H1 (cell line): Measurements from ENCODE around the gene ITIH4. TPM values are rescaled to one million over a fixed set of nuclear protein-coding genes. Genes with fewer than 3 reads are reported as not detected.

Experiments
- CTCF ChIA-PET: fragments of 300-600 bp; sonication (Branson Sonifier 250); formaldehyde crosslinking; loops from one replicate; lab custom pipeline; 2021; ENCODE audit not compliant: partially characterized antibody; lab: Charles Lee
- POLR2A ChIA-PET: fragments of 300-600 bp; sonication (Branson Sonifier 250); formaldehyde crosslinking; loops from one replicate; lab custom pipeline; 2021; ENCODE audit warnings: inconsistent platforms; ENCODE audit not compliant: partially characterized antibody; lab: Charles Lee
- DNase-seq, 2 experiments: peaks; one replicate each; pipeline versions ENCODE4 v3.0.0 to v3.0.0-alpha.2; 2010 to 2022; ENCODE audit warnings: low spot score in 2 of 2, low read depth in 1 of 2, mixed read lengths in 1 of 2
- FAIRE-seq: peaks from 2 replicates; lab custom pipeline; 2011; peaks lifted over from hg19 to GRCh38; lab: Jason Lieb, UNC
- H2AFZ ChIP-seq: 2 replicates; pipeline ENCODE4 v1.8.1; 2012; ENCODE audit warnings: low read length, inconsistent platforms
- H2AK5ac ChIP-seq: 2 replicates; pipeline ENCODE4 v1.6.1; 2013; ENCODE audit warnings: low read depth, low read length
- H2BK120ac ChIP-seq: replicated peaks from 2 replicates; pipeline ENCODE3; 2013; ENCODE audit warnings: low read depth, low read length, inconsistent platforms
- H2BK12ac ChIP-seq: 2 replicates; pipeline ENCODE4 v1.6.1; 2013; ENCODE audit warnings: low read depth, low read length
- H2BK15ac ChIP-seq: 2 replicates; pipeline ENCODE4 v1.6.1; 2013; ENCODE audit warnings: low read length
- H2BK20ac ChIP-seq: 2 replicates; pipeline ENCODE4 v1.6.1; 2013; ENCODE audit warnings: low read length
- H2BK5ac ChIP-seq: 2 replicates; pipeline ENCODE4 v1.6.1; 2013; ENCODE audit warnings: low read depth, low read length
- H3K14ac ChIP-seq: 2 replicates; pipeline ENCODE4 v1.6.1; 2013; ENCODE audit warnings: inconsistent platforms; ENCODE audit not compliant: insufficient read length
- H3K18ac ChIP-seq: 2 replicates; pipeline ENCODE4 v1.6.1; 2013; ENCODE audit warnings: low read length; ENCODE audit errors: extremely low read depth
- H3K23ac ChIP-seq: 2 replicates; pipeline ENCODE4 v1.6.1; 2013; ENCODE audit warnings: inconsistent platforms; ENCODE audit not compliant: insufficient read length
- H3K23me2 ChIP-seq: 2 replicates; pipeline ENCODE4 v1.6.1; 2013; ENCODE audit warnings: low read depth, low read length
- H3K27ac ChIP-seq: 2 replicates; pipeline ENCODE4 v1.6.1; 2011; ENCODE audit warnings: low read depth, low read length, inconsistent platforms
- H3K27me3 ChIP-seq, 4 experiments: replicated peaks in 1 of 4; 1 replicate in 1 of 4; 2 replicates in 3 of 4; pipeline versions ENCODE4 v1.6.1 to v1.8.1; 2011 to 2013; ENCODE audit warnings: low read length in 3 of 4, mild to moderate bottlenecking in 3 of 4, inconsistent platforms in 2 of 4, mixed read lengths in 2 of 4, moderate library complexity in 1 of 4; ENCODE audit not compliant: control insufficient read depth in 3 of 4, insufficient read depth in 3 of 4; ENCODE audit errors: extremely low read depth in 1 of 4
- H3K36me3 ChIP-seq, 4 experiments: 2 replicates each; pipeline versions ENCODE4 v1.6.1 to v1.8.1; 2011 to 2013; ENCODE audit warnings: mild to moderate bottlenecking in 4 of 4, low read length in 3 of 4, moderate library complexity in 2 of 4, control low read depth in 1 of 4, inconsistent platforms in 1 of 4; ENCODE audit not compliant: insufficient read depth in 4 of 4, control insufficient read depth in 2 of 4
- H3K4ac ChIP-seq: replicated peaks from 2 replicates; pipeline ENCODE3; 2013; ENCODE audit warnings: low read length, low read depth, mixed read lengths, inconsistent platforms; ENCODE audit not compliant: insufficient read length
- H3K4me1 ChIP-seq, 4 experiments: replicated peaks in 1 of 4; 1 replicate in 1 of 4; 2 replicates in 3 of 4; pipeline versions ENCODE4 v1.6.1 to v1.8.1; 2011 to 2013; ENCODE audit warnings: low read length in 3 of 4, inconsistent platforms in 2 of 4, mixed read lengths in 1 of 4; ENCODE audit not compliant: insufficient read depth in 4 of 4, control insufficient read depth in 3 of 4
- H3K4me2 ChIP-seq, 2 experiments: 2 replicates each; pipeline versions ENCODE4 v1.6.1 to v1.8.1; 2011 to 2013; ENCODE audit warnings: low read depth in 2 of 2, low read length in 2 of 2, control low read depth in 1 of 2, inconsistent platforms in 1 of 2, mild to moderate bottlenecking in 1 of 2; ENCODE audit not compliant: insufficient read depth in 1 of 2
- H3K4me3 ChIP-seq, 4 experiments: fragments of 200-600, 300-600 bp in 1 of 4; sonication (generic), shearing (Covaris generic), sonication (Bioruptor Twin) in 1 of 4; 2 replicates each; pipeline versions ENCODE4 v1.5.1 to v1.8.1; 2011 to 2016; ENCODE audit warnings: low read length in 4 of 4, low read depth in 3 of 4, control low read depth in 2 of 4, inconsistent platforms in 2 of 4, mild to moderate bottlenecking in 2 of 4, mixed read lengths in 1 of 4, moderate library complexity in 1 of 4; ENCODE audit not compliant: insufficient read depth in 2 of 4; ENCODE audit errors: extremely low read depth in 1 of 4
- H3K56ac ChIP-seq: replicated peaks from 2 replicates; pipeline ENCODE3; 2013; ENCODE audit warnings: low read depth, mild to moderate bottlenecking, mixed read lengths, low read length, inconsistent platforms; ENCODE audit not compliant: insufficient read length
- H3K79me1 ChIP-seq: 2 replicates; pipeline ENCODE4 v1.6.1; 2013; ENCODE audit warnings: low read depth, low read length, control low read depth
- H3K79me2 ChIP-seq, 2 experiments: 2 replicates each; pipeline versions ENCODE4 v1.6.1 to v1.8.1; 2012 to 2013; ENCODE audit warnings: low read length in 2 of 2, mild to moderate bottlenecking in 2 of 2, inconsistent platforms in 1 of 2; ENCODE audit not compliant: insufficient read depth in 2 of 2, control insufficient read depth in 1 of 2
- H3K9ac ChIP-seq, 4 experiments: replicated peaks in 1 of 4; 1 replicate in 1 of 4; 2 replicates in 3 of 4; pipeline versions ENCODE4 v1.6.1 to v1.8.1; 2011 to 2013; ENCODE audit warnings: low read depth in 3 of 4, low read length in 3 of 4, control low read depth in 2 of 4, mild to moderate bottlenecking in 2 of 4, moderate library complexity in 2 of 4, inconsistent platforms in 1 of 4; ENCODE audit errors: extremely low read depth in 1 of 4
- H3K9me3 ChIP-seq, 2 experiments: 2 replicates each; pipeline versions ENCODE4 v1.6.1 to v1.8.1; 2012 to 2013; ENCODE audit warnings: mild to moderate bottlenecking in 2 of 2, moderate library complexity in 2 of 2, control low read depth in 1 of 2, inconsistent platforms in 1 of 2, low read depth in 1 of 2, low read length in 1 of 2, mixed read lengths in 1 of 2; ENCODE audit not compliant: insufficient read depth in 2 of 2
- H4K20me1 ChIP-seq, 2 experiments: replicated peaks in 1 of 2; 2 replicates each; pipeline versions ENCODE3 to v1.8.1; 2011 to 2013; ENCODE audit warnings: inconsistent platforms in 2 of 2, low read length in 2 of 2, mild to moderate bottlenecking in 1 of 2; ENCODE audit not compliant: insufficient read depth in 2 of 2, control insufficient read depth in 1 of 2
- H4K5ac ChIP-seq: 2 replicates; pipeline ENCODE4 v1.6.1; 2013; ENCODE audit warnings: low read length, low read depth, mixed read lengths, inconsistent platforms; ENCODE audit not compliant: insufficient read length
- H4K8ac ChIP-seq: 2 replicates; pipeline ENCODE4 v1.8.0; 2013; ENCODE audit warnings: mild to moderate bottlenecking, moderate library complexity, low read length, inconsistent platforms; ENCODE audit not compliant: insufficient read depth; ENCODE audit errors: extremely low read depth
- H4K91ac ChIP-seq: replicated peaks from 2 replicates; pipeline ENCODE3; 2013; ENCODE audit warnings: low read length, mixed read lengths, inconsistent platforms; ENCODE audit not compliant: insufficient read length
- ATF2 ChIP-seq: IDR thresholded peaks from 2 replicates; pipeline ENCODE4 v1.6.1; 2012; ENCODE audit warnings: low read length, inconsistent platforms
- BCL11A ChIP-seq, 2 experiments: IDR thresholded peaks; one replicate each; pipeline ENCODE4 v1.6.1; 2011; ENCODE audit warnings: low read depth in 2 of 2, low read length in 2 of 2, mild to moderate bottlenecking in 2 of 2
- EGR1 ChIP-seq: IDR thresholded peaks from 2 replicates; pipeline ENCODE4 v1.6.1; 2011; ENCODE audit warnings: low read depth, low read length, borderline replicate concordance
- FOSL1 ChIP-seq: IDR thresholded peaks from 2 replicates; pipeline ENCODE4 v1.6.1; 2011; ENCODE audit warnings: mild to moderate bottlenecking, low read depth, low read length, moderate library complexity; ENCODE audit not compliant: insufficient read depth
- KDM1A ChIP-seq: fragments of 200-600, 300-600 bp; sonication (generic); IDR thresholded peaks from 2 replicates; pipeline ENCODE4 v1.7.1; 2016; ENCODE audit warnings: mild to moderate bottlenecking, low read length, borderline replicate concordance
- KDM4A ChIP-seq: IDR thresholded peaks from one replicate; pipeline ENCODE4 v1.7.1; 2012; ENCODE audit warnings: low read depth, mild to moderate bottlenecking, moderate library complexity, low read length, inconsistent platforms; ENCODE audit not compliant: severe bottlenecking
- KDM5A ChIP-seq: fragments of 200-600 bp; IDR thresholded peaks from 2 replicates; pipeline ENCODE4 v1.7.1; 2012; ENCODE audit warnings: mild to moderate bottlenecking, low read length, inconsistent platforms, mixed read lengths
- MAX ChIP-seq: IDR thresholded peaks from 2 replicates; pipeline ENCODE4 v1.6.1; 2012; ENCODE audit warnings: inconsistent platforms
- PHF8 ChIP-seq: fragments of 200-600 bp; sonication (generic); conservative IDR thresholded peaks from 2 replicates; pipeline ENCODE4 v1.7.1; 2012; ENCODE audit warnings: low read depth, mild to moderate bottlenecking, inconsistent platforms, low read length, moderate library complexity
- SIX5 ChIP-seq: IDR thresholded peaks from 2 replicates; pipeline ENCODE4 v1.6.1; 2011; ENCODE audit warnings: mild to moderate bottlenecking, low read depth, low read length
- SP1 ChIP-seq: IDR thresholded peaks from 2 replicates; pipeline ENCODE4 v1.6.1; 2011; ENCODE audit warnings: low read depth, low read length
- SP2 ChIP-seq: IDR thresholded peaks from 2 replicates; pipeline ENCODE4 v1.6.1; 2012; ENCODE audit warnings: mild to moderate bottlenecking, low read length, inconsistent platforms
- SRF ChIP-seq: IDR thresholded peaks from 2 replicates; pipeline ENCODE4 v1.6.1; 2011; ENCODE audit warnings: mild to moderate bottlenecking, low read depth, low read length, moderate library complexity
- WGBS, 2 experiments: shearing (Covaris generic) in 1 of 2; methylation state at CpG; one replicate each; pipeline versions ENCODE4 v1.1.6 to v1.1.7; 2013 to 2015; ENCODE audit warnings: low lambda C conversion rate in 2 of 2, mixed read lengths in 2 of 2, inconsistent platforms in 1 of 2, low coverage in 1 of 2, missing lambda C conversion rate in 1 of 2; ENCODE audit not compliant: insufficient replicate concordance in 2 of 2, insufficient coverage in 1 of 2, insufficient read length in 1 of 2; ENCODE audit errors: extremely low coverage in 1 of 2, missing lambda C conversion rate in 1 of 2; 5-methylcytosine and 5-hydroxymethylcytosine counted together
- polyA plus RNA-seq, 7 experiments: library from polyadenylated mRNA; depleted of rRNA in 3 of 7; stranded (reverse) in 5 of 7; unstranded in 2 of 7; fragments of >200 nt in 5 of 7; fragments of 200-250 nt in 2 of 7; gene quantifications; 1 replicate in 5 of 7; 2 replicates in 1 of 7; 4 replicates in 1 of 7; pipeline versions ENCODE4 v1.2.1 to v1.2.3, GENCODE V29; 2011 to 2013; ENCODE audit warnings: missing spikeins in 2 of 7, mixed read lengths in 2 of 7
- total RNA-seq: library from RNA; stranded (reverse); fragmentation: NEBNext Ultra II Directional; extraction: Animal tissue kit (Norgen Biotek cat#: 25700); gene quantifications from 2 replicates; pipeline ENCODE4 v1.2.1, GENCODE V29; 2021

Gene ITIH4
- total and polyA plus RNA-seq, 2 of the 8 experiments (the other 6 are each of a cell fraction or from before 2014, with no cell fraction given) = 3.4 to 3.7 TPM

GRCh38 chr3:52789746-52790040, 40.8 kb downstream of the ITIH4 start:
- Histone ChIP-seq H3K27me3 (no peaks in the 10 kb centered on the region), H3K4me1 (no peaks in the 10 kb centered on the region), H4K91ac (no peak overlapping the region), H3K79me2 (no peaks in the 10 kb centered on the region), H2BK20ac (no peak overlapping the region), H4K20me1 (peaks cover 0 to 3% of the 10 kb centered on the region in 2 experiments), H3K79me1 (no peaks in the 10 kb centered on the region), H3K4me3 (no peak overlapping the region), H2AK5ac (no peak overlapping the region), H3K9me3 (no peaks in the 10 kb centered on the region), H3K56ac (no peak overlapping the region), H3K23me2 (no peaks in the 10 kb centered on the region), H3K18ac (no peak overlapping the region), H4K5ac (no peak overlapping the region), H3K4me2 (no peak overlapping the region), H3K27ac (no peak overlapping the region), H2BK12ac (no peak overlapping the region), H3K14ac (no peak overlapping the region), H3K36me3 (no peaks in the 10 kb centered on the region), H2BK15ac (no peak overlapping the region), H4K8ac (peak overlapping the region; percentile 35; the same call in 1 of the 2 replicates), H3K9ac (no peak overlapping the region), H2BK5ac (no peak overlapping the region), H2AFZ (no peak overlapping the region), H3K4ac (no peak overlapping the region), H2BK120ac (no peak overlapping the region), H3K23ac (no peak overlapping the region)
- ChIA-PET POLR2A (interaction anchor here (0.8 to 1.0 kb wide), 3 partner anchors 10 to 21 kb away, joined by 3 read pairs; partner anchors contain the start of gene NEK4), CTCF (interaction anchor here (0.9 to 2.3 kb wide), 4 partner anchors 9 to 38 kb away, joined by 3 to 16 read pairs (median 4); no protein-coding TSS in a partner anchor)
- FAIRE-seq (no peak), DNase-seq (no peak)
- 98% methylated on average over 6 of the region's 6 CpGs; no CpG with 5 or more reads in 1 of the 2 experiments for WGBS, 2 experiments
- no peak for TF ChIP-seq KDM1A
- TF ChIP-seq KDM4A = no peak
- TF ChIP-seq EGR1 = no peak
- no peak for TF ChIP-seq SP1
- TF ChIP-seq SRF = no peak
- TF ChIP-seq SIX5 = no peak
- TF ChIP-seq BCL11A (IDR thresholded peaks at IDR 0.05; ENCODE audit: low read depth in 2 of 2, low read length in 2 of 2) = no peak
- TF ChIP-seq FOSL1 = no peak
- no peak for TF ChIP-seq PHF8
- TF ChIP-seq SP2 = no peak
- no peak for TF ChIP-seq MAX
- TF ChIP-seq KDM5A = no peak
- TF ChIP-seq ATF2 = no peak
